NOMO-1 treated with DMSO at 0.1 percent for 48 hours (cell line): ENCODE measurements around the gene APMAP.
A peak's percentile ranks its signal among the peaks of the same experiment; 100 is the strongest.
"Not testable (repeated sequence)": the region's sequence is repeated elsewhere in the genome, so short reads cannot be mapped to it uniquely, and the experiment has no call there.

Experiments
- DNase-seq: peaks from one replicate; lab custom pipeline; 2025; ENCODE audit not compliant: unreplicated experiment; lab: John Stamatoyannopoulos, UW

Gene APMAP

DNA sequence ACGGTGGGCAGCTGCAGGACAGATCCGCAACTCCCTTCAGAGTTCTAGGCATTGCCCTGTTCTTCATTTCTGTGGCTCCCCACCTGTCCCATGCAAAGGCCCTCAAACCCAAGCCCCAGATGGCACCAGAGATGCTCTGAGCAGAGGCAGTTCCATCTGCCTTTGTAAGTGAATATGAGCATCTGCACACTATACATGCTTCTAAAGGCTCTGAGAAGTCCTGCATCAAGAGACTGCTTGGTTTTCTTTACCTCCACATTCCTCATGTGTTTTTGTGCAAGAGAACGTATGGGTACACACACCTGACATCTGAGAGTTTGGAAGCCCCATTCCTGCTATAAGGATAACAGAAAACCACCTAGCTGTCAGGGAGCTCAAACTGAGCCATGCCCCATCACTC is 57.8 kb downstream of the APMAP start:
- DNase-seq: no peak

DNA sequence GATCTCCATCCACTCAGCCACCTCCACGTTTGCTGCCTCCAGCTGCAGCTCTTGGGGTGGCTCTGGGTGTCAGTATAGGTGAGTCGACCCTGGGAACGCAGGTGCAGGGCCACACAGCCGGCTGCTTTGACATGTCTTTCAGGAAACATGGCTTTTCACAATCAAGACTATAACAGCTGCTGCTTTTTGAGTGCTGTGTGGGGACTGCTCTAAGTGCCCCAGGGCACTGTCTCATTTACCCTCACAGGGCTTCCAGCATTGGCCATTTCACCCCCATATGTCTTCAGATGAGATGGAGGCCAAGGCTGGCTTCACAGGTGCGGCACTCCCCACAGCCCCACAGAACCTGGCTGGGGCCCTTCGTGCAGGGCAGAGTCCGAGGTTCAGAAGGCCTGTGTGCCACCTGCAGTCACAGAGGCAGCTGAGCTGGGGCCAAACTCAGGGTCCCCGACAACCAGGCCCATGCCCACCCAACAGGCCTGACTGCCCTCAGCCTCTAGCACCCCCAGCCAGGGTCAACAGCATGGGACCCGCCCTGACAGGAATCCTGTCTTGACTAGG is 58.4 kb downstream of the APMAP start:
- DNase-seq: no peak

DNA sequence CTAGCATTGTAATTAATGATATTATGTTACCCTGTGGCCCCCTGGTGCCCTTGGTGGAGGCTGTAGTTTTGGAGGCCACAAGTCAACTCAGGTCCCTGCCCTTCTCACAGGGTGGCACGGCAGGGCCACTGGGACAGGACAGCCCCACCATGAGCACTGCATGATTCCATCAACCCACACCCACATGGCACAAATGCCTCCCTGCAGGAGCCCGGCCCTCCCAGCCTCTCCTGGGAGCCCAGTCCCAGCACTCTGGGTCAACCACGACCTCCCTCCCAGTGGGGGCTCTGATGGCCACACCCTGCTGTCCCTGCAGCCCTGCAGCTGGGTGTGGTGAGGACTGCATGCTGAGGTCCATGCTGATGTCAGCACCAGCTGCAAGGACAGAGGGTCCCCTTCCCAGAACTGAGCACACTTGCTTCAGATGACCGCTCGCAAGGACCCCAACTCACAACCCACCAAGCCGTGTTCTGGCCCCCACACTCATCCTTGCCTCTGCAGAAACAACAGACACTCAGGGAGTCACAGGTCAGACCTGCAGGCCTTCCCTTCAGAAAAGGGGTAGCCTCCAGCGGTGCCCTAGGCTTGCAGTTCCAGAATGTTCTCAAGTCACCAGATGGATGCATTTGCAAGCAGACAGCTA is 59.2 kb downstream of the APMAP start:
- DNase-seq: no peak

DNA sequence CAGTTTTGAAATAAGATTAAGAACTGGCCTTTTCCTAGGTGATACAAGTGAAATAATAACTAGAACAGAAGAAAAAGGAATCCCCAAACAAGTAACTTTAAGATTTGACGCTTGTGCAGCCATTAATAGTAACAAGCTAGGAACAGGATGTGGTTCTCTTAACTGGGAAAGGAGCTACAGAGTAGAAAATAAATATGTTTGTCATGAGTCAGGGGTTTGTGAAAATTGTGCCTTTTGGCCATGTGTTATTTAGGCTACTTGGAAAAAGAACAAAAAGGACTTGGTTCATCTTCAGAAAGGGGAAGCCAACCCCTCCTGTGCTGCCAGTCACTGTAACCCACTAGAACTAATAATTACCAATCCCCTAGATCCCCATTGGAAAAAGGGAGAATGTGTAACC is 60.7 kb downstream of the APMAP start:
- DNase-seq: not testable (repeated sequence)

DNA sequence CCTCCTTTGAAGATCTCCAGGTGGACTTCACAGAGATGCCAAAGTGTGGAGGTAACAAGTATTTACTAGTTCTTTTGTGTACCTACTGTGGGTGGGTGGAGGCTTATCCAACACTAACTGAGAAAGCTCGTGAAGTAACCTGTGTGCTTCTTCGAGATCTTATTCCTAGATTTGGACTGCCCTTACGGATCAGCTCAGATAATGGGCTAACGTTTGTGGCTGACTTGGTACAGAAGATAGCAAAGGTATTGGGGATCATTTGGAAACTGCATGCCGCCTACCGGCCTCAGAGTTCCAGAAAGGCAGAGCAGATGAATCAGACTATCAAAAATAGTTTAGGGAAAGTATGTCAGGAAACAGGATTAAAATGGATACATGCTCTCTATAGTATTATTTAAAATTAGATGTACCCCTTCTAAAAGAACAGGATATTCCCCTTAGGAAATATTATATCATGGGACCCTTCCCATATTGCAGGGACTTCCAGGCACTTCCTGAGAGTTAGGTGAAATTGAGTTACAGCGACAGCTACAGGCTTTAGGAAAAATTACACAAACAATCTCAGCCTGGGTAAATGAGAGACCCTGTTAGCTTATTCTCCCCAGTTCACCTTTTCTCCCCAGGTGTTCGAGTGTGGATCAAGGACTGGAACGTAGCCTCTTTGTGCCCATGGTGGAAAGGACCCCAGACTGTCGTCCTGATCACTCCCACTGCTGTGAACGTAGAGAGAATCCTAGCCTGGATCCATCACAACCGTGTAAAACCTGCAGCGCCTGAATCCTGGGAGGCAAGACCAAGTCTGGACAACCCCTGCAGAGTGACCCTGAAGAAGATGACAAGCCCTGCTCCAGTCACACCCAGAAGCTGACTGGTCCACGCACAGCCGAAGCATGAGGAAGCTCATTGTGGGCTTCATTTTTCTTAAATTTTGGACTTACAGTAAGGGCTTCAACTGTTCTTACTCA is 61.5 kb downstream of the APMAP start:
- not testable (repeated sequence) for DNase-seq

DNA sequence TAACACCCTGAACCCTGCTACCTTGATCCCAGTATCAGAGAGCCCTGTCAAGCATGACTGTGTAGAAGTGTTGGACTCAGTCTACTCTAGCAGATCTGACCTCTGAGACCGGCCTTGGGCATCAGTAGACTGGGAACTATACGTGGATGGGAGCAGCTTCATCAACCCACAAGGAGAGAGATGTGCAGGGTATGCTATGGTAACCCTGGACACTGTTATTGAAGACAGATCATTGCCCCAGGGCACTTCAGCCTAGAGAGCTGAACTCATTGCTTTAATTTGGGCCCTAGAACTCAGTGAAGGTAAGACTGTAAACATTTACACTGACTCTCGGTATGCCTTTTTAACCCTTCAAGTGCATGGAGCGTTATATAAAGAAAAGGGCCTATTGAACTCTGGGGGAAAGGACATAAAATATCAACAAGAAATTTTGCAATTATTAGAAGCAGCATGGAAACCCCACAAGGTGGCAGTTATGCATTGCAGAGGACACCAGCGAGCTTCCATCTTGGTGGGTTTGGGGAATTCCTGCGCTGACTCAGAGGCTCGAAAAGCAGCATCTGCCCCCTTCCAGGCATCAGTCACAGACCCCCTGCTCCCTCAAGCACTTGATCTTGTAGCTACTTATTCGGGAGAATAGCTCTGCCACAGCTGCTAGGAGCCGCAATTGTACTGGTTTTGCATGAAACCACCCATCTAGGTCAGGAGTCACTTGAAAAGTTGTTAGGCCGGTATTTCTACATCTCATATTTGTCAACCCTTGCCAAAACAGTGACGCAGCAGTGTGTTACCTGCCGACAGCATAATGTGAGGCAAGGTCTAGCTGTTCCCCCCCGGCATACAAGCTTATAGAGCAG is 62.5 kb downstream of the APMAP start:
- not testable (repeated sequence) for DNase-seq

DNA sequence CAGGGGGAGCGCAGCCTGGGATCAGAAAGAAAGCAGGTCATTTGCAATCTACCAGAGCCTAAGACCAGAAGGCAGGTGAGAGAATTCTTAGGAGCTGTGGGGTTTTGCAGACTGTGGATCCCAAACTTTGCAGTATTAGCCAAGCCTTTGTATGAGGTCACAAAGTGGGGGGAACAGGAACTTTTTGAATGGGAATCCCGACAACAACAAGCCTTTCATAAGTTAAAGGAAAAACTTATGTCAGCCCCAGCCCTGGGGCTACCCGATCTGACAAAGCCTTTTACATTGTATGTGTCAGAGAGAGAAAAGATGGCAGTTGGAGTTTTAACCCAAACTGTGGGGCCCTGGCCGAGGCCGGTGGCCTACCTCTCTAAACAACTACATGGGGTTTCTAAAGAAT is 63.3 kb downstream of the APMAP start:
- not testable (repeated sequence) for DNase-seq

DNA sequence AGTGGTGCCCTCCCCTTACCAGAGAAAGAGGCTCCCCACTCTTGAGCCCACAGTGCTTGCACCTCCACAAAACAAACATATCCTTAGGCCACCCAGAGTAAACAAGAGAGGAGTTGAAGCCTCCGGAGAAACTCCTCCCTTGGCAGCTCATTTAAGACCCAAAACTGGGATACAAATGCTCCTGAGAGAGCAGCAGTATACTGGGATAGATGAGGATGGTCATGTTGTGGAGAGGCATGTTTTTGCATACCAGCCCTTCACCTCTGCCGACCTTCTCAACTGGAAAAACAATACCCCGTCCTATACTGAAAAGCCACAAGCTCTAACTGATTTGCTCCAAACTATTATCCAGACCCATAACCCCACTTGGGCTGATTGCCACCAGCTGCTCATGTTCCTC is 71.8 kb downstream of the APMAP start:
- not testable (repeated sequence) for DNase-seq

DNA sequence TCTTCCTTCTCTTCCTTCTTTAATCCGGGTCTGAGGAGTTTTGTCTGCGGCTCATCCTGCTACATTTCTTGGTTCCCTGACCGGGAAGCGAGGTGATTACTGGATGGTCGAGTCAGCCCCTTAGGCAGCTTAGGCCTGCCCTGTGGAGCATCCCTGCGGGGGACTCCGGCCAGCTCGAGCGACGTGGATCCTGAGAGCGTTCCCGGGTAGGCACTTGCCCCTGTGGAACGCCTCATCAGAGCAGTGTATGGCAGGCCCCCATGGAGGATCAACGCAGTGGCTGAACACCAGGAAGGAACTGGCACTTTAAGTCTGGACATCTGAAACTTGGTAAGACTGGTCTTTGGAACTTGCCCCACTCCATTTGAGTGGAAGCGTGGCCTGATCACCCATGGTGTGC is 72.9 kb downstream of the APMAP start:
- not testable (repeated sequence) for DNase-seq

DNA sequence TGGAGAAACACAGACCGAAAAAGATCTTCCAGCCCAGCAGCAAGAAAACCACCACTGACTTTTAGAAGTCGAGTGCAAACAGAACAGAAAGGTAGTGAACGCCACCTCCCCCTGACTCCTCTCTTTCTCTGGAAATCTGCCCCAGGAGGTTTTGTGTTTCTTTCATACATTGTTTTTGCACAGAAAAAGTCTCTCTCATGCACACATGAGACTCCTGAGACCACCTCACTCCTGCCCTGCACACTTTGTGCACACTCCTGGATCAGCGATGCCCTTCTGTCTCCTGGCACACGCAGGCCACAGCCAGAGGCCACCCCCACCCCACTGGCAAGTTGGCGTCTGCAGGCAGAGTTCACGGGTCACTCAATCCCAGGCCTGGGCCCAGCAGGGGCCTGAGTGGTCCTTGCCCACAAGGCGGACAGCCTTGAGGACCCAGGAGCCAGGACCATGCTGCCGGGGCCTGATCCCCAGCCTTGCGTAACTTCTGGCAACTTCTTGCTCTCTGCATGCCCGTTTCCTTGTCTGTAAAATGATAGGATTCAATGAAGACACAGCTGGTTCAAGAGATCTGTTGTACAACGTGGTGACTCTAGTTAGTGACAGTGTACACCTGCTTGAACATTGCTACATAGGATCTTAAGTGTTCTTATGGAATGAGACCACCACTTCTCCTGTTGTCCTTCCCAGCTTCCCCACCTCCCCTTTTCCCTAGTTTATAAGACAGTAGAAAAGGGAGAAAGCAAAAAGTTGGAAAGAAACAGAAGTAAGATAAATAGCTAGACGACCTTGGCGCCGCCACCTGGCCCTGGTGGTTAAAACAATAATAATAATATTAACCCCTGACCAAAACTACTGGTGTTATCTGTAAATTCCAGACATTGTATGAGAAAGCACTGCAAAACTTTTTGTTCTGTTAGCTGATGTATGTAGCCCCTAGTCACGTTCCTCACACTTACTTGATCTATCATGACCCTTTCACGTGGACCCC is 73.7 kb downstream of the APMAP start:
- no peak for DNase-seq

DNA sequence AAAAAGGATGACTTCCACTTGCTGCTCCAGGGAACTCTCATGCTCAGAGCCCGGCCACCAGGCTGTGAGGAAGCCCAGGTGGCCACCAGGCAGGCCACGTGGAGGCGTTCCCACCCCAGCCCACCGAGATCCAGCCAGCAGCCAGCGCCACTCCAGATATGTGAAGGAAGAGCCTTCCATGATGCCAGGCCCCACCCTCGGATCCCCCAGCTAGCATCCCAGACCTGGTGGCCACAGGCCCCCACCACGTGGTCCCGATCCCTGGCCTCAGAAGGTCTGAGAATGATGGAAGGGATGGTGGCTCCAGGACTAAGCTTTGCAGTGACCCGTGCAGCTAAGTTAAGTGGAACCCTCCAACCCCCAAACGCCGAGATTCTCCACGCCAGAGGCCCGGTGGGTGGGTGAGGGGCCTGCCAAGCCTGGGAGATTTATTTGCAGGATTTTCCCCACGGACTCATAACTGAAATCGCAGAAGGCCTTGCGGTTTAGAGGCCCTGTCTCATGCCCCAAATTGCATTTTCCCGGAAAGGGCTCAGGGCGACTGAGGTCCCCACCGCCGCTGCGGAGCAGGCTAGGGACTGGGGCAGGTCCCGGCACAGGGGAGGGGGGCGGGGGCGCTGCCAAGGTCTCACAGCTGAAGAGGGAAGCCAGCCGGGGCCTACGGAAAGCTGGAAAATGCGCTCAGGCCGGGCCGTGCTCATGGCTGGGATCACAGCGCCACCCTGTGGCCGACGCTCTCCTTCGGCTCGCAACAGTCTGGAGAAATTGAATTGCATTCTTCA is 74.6 kb downstream of the APMAP start:
- DNase-seq: peak; percentile 32

DNA sequence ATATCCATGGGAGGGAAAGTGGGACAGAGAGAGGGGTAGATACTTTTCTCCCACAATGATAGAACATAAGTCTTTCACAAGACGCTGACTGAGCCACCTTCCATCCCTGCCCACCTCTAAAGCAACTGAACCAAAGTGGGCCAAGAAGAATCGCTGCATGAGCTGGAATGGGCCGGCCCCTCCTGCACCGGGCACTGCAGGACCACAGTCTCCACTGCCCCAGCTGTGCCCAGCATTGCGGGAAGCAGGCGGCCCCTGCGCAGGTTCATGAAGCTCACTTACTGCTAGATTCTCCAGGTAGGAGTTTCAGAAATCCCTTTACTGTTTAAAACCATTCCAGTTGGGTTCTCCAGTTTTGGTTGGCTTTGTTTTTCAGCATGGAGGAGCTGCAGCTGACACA is 75.5 kb downstream of the APMAP start:
- no peak for DNase-seq

DNA sequence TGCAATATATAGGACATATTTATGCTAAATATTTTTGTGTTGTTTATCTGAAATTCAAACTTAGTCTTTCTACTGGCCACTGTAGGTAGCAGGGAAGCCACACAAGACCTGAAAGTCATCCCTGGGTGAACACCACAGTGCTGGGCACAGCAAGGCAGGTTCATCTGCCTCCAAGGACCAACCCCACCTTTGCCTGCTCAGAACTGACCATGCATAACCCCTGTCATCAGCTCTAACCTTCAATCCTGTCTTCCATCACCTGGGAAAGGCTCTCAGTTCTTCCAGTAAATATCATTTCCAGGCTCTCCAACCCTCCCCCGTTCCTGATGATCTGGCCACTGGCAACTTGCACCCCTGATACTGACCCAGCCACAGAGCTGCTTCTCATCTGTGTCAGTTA is 76.1 kb downstream of the APMAP start:
- no peak for DNase-seq

DNA sequence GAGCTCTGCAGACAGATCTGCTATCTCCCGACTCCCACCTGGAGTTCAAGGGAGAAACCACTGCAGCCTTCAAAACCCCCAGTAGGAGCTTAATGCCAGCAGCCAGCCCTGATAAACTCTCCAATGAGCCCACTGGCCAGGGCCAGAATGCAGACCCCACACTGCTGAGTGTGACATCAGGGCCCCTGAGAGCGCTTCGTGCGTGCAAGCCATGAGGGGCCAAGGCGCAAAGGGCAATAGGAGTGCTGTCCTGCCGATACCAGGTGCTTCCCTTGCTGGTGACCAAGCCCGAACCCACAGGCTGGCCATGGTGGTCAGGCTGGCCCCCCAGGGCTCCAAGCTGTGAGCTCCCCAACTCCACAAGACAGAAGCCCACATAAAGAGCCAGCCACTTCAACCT is 76.7 kb downstream of the APMAP start:
- DNase-seq: no peak

DNA sequence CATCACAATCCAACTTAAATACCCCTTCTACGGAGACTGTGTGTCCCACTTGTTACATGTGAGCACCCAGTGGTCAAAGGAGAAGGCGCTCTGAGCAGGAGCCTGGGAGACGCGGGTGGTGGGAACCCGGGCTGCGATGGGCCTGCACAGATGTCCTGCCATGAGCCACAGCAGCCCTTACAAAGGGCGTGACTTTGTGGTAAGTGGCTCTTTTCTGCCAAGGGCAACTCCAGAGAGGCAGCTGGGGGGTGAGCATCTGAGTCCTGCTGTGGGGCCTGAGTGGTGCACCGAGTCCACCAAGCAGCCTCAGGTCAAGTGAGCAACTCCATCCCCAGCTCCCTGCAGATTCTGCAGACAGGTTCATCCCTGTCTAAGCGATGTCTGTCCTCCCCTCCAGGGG is 77.1 kb downstream of the APMAP start:
- DNase-seq: no peak

DNA sequence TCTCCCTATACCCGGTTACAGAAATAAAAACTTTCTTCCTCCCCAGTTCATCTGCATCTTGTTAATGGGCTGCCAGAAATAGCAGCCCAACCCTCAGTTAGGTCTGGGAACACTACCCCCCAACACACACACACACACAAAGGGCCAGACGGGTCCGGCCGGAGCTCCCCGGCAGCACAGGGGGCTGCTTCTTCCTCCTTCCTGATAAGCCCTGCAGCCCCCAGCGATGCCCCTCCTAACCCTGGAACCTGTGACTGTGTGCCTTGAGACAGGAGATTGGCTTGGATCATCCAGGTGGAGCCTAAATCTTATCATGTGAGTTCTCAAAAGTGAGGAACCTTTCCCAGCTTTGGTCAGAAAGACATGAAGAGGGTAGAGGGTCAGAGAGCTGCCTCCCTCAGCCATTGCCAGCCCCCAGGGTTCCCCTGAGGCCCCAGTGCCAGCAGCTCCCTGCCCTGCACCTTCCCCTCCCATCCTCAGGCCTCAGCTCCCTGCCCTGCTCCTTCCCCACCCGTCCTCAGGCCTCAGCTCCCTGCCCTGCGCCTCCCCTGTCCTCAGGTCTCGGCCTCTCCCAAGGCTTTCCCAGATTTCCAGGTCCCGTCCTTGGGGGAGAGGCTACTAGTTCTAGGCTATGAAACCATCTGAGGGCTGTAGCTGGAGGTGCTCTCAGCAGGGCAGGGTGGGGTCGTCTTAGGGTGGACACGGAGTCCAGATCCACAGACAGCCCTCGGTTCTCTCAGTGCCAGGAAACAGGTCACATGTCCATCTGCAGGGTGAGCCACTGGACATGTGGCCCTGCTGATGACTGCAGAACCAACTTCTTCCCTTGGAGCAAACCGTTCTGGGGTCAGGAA is 77.9 kb downstream of the APMAP start:
- DNase-seq: no peak

DNA sequence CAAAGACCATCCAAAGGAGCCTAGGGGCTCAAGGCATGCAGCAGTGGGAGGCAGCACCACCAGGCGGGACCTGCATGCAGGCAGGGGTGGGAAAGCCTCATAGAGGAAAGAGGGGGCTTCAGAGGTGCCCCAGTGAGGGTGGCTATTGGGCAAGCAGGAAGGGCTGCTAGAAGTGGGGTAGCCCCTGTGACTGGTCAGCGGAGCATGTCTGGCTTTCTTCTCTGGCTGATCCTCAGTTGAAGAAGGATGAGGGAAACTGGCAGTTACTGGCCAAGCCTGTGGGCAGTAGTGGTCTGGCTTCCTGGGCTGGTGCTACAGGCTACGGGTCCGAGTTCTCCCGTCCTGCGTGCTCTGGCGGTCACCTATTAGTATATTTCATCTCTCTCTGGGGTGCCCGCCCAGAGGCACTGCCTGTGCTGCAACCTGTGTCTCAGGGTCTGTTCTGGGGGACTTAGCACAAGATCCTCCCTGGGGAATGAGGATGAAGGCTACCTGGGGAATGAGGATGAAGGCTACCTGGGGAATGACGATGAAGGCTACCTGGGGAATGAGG is 79.4 kb downstream of the APMAP start:
- DNase-seq: no peak
